Glutamatergic neuron (in vitro differentiated cells): ENCODE measurements around the gene MAPK8IP2. TPM values are rescaled to one million over a fixed set of nuclear protein-coding genes. Genes with fewer than 3 reads are reported as not detected.
"Not testable (repeated sequence)": the region's sequence is repeated elsewhere in the genome, so short reads cannot be mapped to it uniquely, and the experiment has no call there.

ENCODE experiments used
- DNase-seq: peaks from one replicate; pipeline ENCODE4 v3.0.0; 2022
- H3K27ac Mint-ChIP-seq: one replicate; pipeline ENCODE4 v1.8.0; 2020; ENCODE audit warnings: mild to moderate bottlenecking, mixed read lengths, inconsistent platforms; ENCODE audit not compliant: unreplicated experiment
- H3K27me3 Mint-ChIP-seq: one replicate; pipeline ENCODE4 v1.8.0; 2020; ENCODE audit warnings: mild to moderate bottlenecking, moderate library complexity, mixed read lengths, inconsistent platforms; ENCODE audit not compliant: unreplicated experiment
- H3K36me3 Mint-ChIP-seq: one replicate; pipeline ENCODE4 v1.8.0; 2020; ENCODE audit warnings: mild to moderate bottlenecking, mixed read lengths, inconsistent platforms; ENCODE audit not compliant: unreplicated experiment
- H3K4me1 Mint-ChIP-seq: one replicate; pipeline ENCODE4 v1.8.0; 2020; ENCODE audit warnings: mild to moderate bottlenecking, low read depth, mixed read lengths, inconsistent platforms; ENCODE audit not compliant: unreplicated experiment
- H3K4me3 Mint-ChIP-seq: one replicate; pipeline ENCODE4 v1.8.0; 2020; ENCODE audit warnings: mild to moderate bottlenecking, mixed read lengths, inconsistent platforms; ENCODE audit not compliant: unreplicated experiment
- H3K9me3 Mint-ChIP-seq: one replicate; pipeline ENCODE4 v1.8.0; 2020; ENCODE audit warnings: mild to moderate bottlenecking, moderate library complexity, mixed read lengths, inconsistent platforms; ENCODE audit not compliant: unreplicated experiment
- total RNA-seq: library from RNA; stranded (reverse); fragmentation: NEBNext Ultra II Directional; extraction: Animal tissue kit (Norgen Biotek cat#: 25700); gene quantifications from one replicate; pipeline ENCODE4 v1.2.1, GENCODE V29; 2021; ENCODE audit not compliant: unreplicated experiment
- TF ChIP-seq, protein P1 (sequence below): fragments of 200-600 bp; sonication (generic); IDR thresholded peaks from one replicate; pipeline ENCODE4 v1.5.0; 2021; ENCODE audit not compliant: partially characterized antibody, unreplicated experiment

MAPK8IP2 gene
- total RNA-seq, 1 donor from 2014 or later = 143 TPM

DNA sequence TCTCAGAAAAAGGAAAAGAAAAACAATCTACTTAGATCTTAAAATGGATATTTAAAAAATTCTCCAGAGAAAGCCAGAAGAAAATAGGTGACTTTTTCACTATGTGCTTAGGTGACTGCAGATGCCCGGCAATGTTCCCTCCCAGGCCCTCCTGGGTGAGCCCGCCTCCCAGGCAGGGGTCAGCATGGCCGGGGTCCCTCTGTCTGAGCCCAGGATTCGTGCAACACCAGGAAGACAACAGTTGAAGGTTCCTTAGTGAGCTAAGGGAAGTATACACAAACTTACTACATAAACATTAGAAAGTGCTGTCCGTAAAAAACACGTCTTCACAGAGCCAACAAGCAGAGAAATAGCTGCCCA is 11.6 kb downstream of the MAPK8IP2 start:
- TF ChIP-seq, protein P1, sequence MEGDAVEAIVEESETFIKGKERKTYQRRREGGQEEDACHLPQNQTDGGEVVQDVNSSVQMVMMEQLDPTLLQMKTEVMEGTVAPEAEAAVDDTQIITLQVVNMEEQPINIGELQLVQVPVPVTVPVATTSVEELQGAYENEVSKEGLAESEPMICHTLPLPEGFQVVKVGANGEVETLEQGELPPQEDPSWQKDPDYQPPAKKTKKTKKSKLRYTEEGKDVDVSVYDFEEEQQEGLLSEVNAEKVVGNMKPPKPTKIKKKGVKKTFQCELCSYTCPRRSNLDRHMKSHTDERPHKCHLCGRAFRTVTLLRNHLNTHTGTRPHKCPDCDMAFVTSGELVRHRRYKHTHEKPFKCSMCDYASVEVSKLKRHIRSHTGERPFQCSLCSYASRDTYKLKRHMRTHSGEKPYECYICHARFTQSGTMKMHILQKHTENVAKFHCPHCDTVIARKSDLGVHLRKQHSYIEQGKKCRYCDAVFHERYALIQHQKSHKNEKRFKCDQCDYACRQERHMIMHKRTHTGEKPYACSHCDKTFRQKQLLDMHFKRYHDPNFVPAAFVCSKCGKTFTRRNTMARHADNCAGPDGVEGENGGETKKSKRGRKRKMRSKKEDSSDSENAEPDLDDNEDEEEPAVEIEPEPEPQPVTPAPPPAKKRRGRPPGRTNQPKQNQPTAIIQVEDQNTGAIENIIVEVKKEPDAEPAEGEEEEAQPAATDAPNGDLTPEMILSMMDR = no peak
- no peak overlapping the region for H3K27ac Mint-ChIP-seq
- DNase-seq = no peak
- H3K4me1 Mint-ChIP-seq = no peaks in the 10 kb centered on the region
- H3K9me3 Mint-ChIP-seq = peaks cover 21% of the 10 kb centered on the region
- H3K36me3 Mint-ChIP-seq = peaks cover 6% of the 10 kb centered on the region
- H3K4me3 Mint-ChIP-seq = no peak overlapping the region
- H3K27me3 Mint-ChIP-seq = peaks cover 12% of the 10 kb centered on the region

- H3K27me3 Mint-ChIP-seq = peaks cover 7% of the 10 kb centered on the region
- DNase-seq = no peak
- H3K4me3 Mint-ChIP-seq = no peak overlapping the region
- H3K36me3 Mint-ChIP-seq = peaks cover 6% of the 10 kb centered on the region
- peaks cover 20% of the 10 kb centered on the region for H3K9me3 Mint-ChIP-seq
- no peaks in the 10 kb centered on the region for H3K4me1 Mint-ChIP-seq
- H3K27ac Mint-ChIP-seq = no peak overlapping the region
- TF ChIP-seq, protein P1 = no peak
Observed at GRCh38 chr22:50612528-50613221, 12.1 kb downstream of the MAPK8IP2 start.

GRCh38 chr22:50613291-50613981 is 12.8 kb downstream of the MAPK8IP2 start:
- DNase-seq = no peak
- H3K36me3 Mint-ChIP-seq = peaks cover 6% of the 10 kb centered on the region

DNA sequence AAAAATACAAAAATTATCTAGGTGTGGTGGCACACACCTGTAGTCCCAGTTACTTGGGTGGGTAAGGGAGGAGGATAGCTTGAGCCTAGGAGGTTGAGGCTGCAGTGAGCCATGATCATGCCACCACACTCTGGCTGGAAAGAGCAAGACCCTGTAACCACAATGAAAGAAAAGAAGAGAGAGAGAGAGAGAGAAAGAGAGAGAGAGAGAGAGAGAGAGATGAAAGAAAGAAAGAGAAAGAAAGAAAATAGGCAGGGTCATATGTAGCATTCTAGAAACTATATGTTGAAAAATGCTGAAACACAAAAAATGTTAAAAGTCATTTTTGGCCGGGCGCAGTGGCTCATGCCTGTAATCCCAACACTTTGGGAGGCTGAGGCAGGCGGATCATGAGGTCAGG is 13.7 kb downstream of the MAPK8IP2 start:
- H3K9me3 Mint-ChIP-seq = peaks cover 15% of the 10 kb centered on the region
- not testable (repeated sequence) for H3K27me3 Mint-ChIP-seq, H3K27ac Mint-ChIP-seq, H3K4me3 Mint-ChIP-seq, H3K4me1 Mint-ChIP-seq, H3K36me3 Mint-ChIP-seq, DNase-seq

More at GRCh38 chr22:50613291-50613981, 12.8 kb downstream of the MAPK8IP2 start:
- H3K4me3 Mint-ChIP-seq = no peak overlapping the region
- TF ChIP-seq, protein P1 = no peak
- H3K27ac Mint-ChIP-seq = no peak overlapping the region
- H3K27me3 Mint-ChIP-seq = peaks cover 10% of the 10 kb centered on the region
- H3K4me1 Mint-ChIP-seq = no peaks in the 10 kb centered on the region
- H3K9me3 Mint-ChIP-seq = peaks cover 17% of the 10 kb centered on the region

GRCh38 chr22:50620593-50621355 is 20.2 kb downstream of the MAPK8IP2 start:
- Mint-ChIP-seq H3K27ac (no peak overlapping the region), H3K36me3 (no peaks in the 10 kb centered on the region), H3K4me1 (no peaks in the 10 kb centered on the region), H3K27me3 (peaks cover 11% of the 10 kb centered on the region), H3K9me3 (peaks cover 3% of the 10 kb centered on the region), H3K4me3 (peak overlapping the region; percentile 28)
- peak; percentile 84 for DNase-seq
- TF ChIP-seq, protein P1 = peak; percentile 76
